ENCODE data around the gene PKN1.

DNA sequence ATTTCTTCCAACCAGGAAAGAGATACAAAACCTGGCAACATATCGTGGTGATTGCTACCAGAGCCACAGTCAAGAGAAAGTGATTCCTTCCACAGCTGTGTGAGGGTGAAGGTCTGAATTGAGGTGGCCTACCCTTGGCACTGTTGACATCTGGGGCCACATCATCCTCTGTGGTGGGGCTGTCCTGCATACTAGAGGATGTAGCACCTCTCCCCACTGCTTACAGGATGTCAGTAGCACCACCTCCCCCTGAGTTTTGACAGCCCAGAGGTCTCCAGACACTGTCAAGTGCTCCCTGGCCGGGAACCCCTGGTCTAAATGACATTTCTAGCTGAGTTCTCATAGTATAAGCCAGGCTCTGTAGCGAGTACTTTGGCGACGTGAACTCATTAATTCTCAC, 26.6 kb downstream of the PKN1 start:
- TF ChIP-seq POLR2A (IDR thresholded peaks at IDR 0.05), result no peak
- TF ChIP-seq CTCF (IDR thresholded peaks at IDR 0.05), result no peak

Measured in tibial nerve (tissue), 3 donors.